HG03457 (cell line): Measurements from ENCODE around the gene NUMA1.

ENCODE experiments used
- ATAC-seq: cut with Tn5 transposase; IDR thresholded peaks from one replicate; pipeline ENCODE4 v1.9.1; 2021; ENCODE audit warnings: moderate number of reproducible peaks; ENCODE audit not compliant: unreplicated experiment

Gene NUMA1

GRCh38 chr11:72024069-72024754, 56.1 kb downstream of the NUMA1 start:
- ATAC-seq, result no peak

- no peak for ATAC-seq
Measured at GRCh38 chr11:72023335-72023734, 57.0 kb downstream of the NUMA1 start.

DNA sequence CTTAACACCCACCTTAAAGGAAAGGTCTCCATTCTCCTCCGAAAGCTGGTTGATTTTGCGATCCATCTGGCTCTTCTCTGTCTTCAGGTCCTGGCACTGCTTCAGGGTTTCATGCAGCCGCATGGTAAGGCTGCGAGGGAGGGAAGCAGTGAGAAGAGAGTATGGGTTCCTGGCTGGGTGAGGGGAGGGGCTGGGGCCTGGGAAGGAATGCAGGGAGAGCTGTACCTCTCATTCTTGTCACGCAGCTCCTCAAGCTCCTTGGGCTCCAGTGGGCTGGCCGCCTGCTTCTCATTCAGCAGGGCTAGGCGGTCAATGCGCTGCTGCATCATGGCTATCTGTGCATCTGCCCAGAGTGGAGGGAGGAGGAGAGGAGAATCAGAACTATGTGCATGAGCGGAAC, 62.2 kb downstream of the NUMA1 start:
- ATAC-seq, result no peak

DNA sequence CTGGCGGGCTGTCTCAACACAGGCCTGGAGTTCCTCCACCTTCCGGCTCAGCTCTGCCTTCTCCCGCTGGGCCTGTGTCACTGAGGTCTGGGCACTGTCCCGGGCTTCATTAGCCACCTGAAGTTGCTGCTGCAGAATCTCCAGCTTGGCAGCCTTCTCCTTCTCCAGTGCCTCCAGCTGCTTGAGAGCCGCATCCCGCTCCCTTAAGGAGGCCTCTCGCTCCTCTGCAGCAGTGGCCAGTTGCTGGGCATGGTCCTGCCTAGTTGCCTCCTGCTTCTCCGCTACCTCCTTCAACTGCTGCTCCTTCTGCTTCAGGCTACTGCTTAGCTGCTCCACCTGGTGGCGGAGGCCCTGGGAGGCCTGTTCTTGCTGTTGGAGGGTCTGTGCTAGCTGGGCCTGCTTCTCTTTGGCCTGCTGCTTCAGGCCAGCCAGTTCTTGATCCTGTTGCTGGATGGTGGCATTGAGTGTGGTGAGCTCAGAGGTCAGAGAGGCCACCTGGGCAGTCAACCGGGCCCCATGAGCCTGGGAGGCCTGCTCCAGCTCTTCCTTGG, 64.8 kb downstream of the NUMA1 start:
- ATAC-seq, result no peak

GRCh38 chr11:72014761-72015320, 65.5 kb downstream of the NUMA1 start:
- ATAC-seq, result no peak

- ATAC-seq, result no peak
Measured at GRCh38 chr11:72013765-72014711, 66.3 kb downstream of the NUMA1 start.

GRCh38 chr11:72012897-72013721, 67.2 kb downstream of the NUMA1 start:
- no peak for ATAC-seq

DNA sequence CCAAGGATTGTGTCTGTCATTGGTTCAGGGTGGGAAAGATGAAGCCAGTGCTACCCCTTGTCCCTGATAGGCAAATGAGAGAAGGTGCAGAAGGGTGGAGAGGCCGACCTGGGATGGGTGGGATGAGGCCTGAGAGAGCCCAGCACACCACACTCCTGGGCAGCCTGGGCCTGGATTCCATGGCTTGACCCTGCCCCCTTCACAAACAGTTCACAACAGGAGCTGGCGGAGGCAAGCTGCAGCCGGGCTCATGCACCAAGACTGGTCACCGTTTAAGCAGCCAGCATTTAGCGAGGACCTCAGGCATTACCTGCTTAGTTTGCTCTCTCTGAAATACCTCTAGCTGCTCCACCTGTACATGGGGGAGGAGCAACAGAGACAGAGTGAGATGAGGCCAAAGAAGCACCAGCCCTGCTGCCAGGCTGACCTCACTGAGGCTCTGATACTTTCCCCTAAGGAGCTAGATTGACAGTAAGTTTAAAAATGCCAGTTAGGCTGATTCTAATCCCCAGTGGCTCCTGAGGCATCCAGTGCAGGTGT, 68.2 kb downstream of the NUMA1 start:
- ATAC-seq, result no peak

GRCh38 chr11:72010529-72011233, 69.7 kb downstream of the NUMA1 start:
- no peak for ATAC-seq

DNA sequence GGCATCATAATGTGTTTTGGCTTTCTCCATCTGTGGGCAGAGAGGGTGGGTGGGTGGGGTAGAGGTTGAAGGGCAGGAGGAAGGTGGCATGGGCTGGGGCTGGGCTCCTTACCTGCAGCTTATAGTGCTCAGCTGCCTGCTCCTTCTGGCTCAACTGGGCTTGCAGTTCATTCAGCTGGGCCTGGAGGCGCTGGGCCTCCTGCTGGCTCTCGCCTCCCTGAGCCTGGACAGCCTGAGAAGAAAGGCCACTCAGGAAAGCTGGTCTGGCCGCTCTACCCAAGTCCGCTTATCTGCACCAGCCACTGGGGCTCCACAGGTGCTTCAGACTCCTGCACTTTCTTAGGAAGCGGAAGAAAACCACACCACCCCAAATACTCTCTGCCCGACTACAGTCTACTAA, 71.2 kb downstream of the NUMA1 start:
- ATAC-seq, result no peak

GRCh38 chr11:72008728-72009127, 71.6 kb downstream of the NUMA1 start:
- no peak for ATAC-seq

DNA sequence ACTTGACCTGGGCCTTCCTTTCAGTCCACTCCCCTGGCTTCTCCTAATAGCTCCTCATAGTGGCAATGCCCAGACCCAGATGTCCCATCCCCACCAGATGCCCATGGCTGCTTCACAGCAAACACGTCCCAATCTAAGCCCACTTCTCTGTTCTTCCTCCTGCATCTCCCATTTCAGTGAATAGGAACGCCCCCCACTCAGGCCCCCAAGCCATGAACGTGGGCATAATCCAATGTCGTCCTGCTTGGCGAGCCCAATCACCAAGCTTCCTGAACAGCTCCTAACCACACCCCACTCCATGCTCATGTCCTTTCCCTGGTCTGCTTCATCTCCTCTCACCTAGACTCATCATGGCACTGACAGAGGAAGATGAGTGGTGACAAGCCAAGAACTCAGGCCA, 72.8 kb downstream of the NUMA1 start:
- ATAC-seq, result no peak

DNA sequence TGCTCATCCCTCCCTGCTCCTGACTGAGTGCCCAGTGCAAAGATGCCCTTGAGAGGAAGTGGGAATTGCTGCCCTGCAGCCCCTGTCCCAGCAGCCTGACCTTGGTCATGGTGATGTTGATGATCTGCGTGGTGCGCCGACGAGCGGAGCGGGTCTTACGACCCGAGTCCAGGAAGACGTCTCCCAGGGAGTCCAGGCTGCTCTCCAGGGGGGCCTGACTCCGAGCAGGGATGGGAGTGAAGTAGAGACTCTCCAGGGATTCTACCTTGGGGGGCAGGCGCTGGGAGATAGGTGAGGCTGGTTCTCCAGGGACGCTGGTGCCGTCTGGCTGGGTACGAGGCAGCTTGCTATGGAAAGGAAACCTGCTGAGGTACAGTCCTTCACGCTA, 73.3 kb downstream of the NUMA1 start:
- ATAC-seq, result no peak

DNA sequence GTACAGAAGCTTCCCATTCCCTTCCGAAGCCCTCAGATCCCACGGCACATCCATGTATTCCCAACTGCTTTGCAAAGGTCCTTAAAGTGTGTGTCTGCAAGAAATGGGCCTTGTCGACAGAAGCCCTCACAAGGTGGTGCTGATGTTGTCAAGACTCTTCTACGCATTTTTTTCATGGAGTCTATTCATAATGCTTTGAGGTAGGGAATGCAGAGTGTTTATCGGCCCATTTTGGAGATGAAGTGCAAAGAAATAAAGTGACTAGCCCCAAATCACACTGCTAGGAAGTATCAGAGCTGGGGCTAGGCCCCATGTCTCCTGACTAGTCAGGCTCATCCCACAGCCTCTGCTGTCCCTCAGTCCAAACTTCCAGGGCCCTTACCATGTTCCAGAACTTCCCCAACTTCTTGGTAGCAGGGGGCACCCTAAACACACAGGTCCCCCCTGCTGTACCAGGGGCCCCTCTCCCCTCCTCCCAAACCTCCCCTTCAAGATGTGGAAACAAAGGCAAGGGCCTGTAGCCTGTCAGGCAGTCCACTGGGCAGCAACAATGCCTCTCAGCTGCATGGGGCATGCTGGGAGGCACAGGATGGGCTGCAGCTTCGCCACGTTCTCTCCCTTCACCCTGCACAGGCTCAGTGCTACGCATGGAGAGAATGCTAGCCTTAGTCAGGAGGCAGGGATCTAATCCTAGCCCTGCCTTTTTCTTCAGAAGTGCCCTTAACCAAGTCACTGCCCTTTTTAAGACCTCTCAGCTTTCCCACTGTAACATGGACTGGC, 73.8 kb downstream of the NUMA1 start:
- no peak for ATAC-seq

GRCh38 chr11:72005347-72006260, 74.7 kb downstream of the NUMA1 start:
- ATAC-seq, result no peak

DNA sequence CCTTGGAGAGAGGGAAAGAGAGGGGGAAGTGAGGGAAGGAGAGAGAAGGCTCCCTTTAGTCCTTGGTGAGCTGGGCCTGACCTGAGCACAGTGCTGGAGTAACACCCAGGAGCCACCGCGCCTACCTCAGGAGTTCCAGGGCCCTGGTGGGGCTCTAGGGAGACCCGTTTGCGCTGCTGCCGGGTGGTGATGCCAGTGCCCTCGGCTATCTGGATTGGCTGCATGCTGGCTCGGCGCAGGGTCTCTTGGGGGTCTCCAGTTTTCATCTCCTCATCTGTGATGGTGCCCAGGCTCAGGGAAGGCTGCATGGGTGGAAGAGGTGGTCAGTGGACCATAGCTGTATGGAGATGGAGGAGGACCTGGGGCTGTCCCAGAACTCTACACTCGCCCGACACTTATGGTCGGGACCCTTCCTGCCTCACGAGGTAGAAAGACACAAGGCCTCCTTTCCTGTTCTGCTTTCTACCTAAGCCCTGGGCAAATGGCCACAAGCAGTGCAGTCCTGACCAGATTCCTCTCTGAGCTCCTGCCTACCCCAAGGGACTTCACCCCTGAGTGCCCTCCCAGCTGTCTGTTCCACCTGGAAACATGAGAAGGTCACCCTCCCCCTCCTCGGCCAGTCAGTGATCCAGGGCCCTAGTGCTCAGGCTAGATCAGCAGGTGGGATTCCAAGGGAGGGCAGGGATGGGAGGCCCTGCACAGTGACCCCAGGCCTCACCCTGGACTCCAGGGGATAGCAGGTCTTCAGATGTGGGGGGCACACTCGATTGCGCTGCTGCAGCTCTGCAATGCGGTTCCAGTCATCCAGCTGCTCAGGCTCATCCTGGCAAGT, 75.6 kb downstream of the NUMA1 start:
- ATAC-seq, result no peak

DNA sequence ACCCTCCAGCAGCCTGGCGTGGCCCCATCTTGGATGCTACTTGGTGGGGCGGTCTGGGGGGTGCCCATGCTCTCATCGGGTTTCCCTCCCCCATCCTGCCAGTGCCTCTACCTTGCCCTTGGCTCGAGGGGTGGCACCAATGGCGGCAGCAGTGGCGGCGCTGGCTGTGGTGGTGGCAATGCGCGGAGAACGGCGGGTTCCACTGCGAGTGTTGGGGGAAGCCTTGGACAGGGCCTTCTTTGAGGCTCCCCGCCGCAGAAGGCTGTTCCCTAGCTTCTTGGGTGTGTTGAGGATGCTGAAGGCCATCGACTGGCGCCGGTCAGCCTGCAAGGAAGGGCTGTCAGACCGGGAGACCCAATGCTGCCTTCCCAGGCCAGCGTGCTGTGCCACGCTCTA, 76.6 kb downstream of the NUMA1 start:
- no peak for ATAC-seq
